Lung (tissue), 12 donors: Measurements from ENCODE around the gene RPP14. TPM values are rescaled to one million over a fixed set of nuclear protein-coding genes. Genes with fewer than 3 reads are reported as not detected.

Experiments used
- ATAC-seq: fragments of 200-7000 bp; cut with Tn5 transposase; one replicate; pipeline ENCODE4 v1.9.1; 2020; ENCODE audit warnings: moderate number of reproducible peaks; ENCODE audit not compliant: insufficient read depth, low FRiP score
- DNase-seq, 3 donors: peaks; one replicate each; pipeline ENCODE4 v3.0.0-alpha.2; 2013 to 2017
- H3K27ac ChIP-seq, 2 donors: one replicate each; pipeline ENCODE4 v1.5.1; 2013; ENCODE audit warnings: mild to moderate bottlenecking in 2 of 2, moderate library complexity in 2 of 2, control low read depth in 1 of 2, inconsistent platforms in 1 of 2, low read depth in 1 of 2, low read length in 1 of 2
- H3K27me3 ChIP-seq, 3 donors: one replicate each; pipeline ENCODE4 v1.5.1; 2013; ENCODE audit warnings: low read length in 2 of 3; ENCODE audit not compliant: control insufficient read depth in 3 of 3, insufficient read depth in 3 of 3
- H3K36me3 ChIP-seq, 4 donors: one replicate each; pipeline ENCODE4 v1.5.1; 2013; ENCODE audit warnings: low read length in 4 of 4, mild to moderate bottlenecking in 1 of 4, moderate library complexity in 1 of 4; ENCODE audit not compliant: control insufficient read depth in 4 of 4, insufficient read depth in 4 of 4
- H3K4me1 ChIP-seq, 5 donors: one replicate each; pipeline ENCODE4 v1.5.1; 2013; ENCODE audit warnings: low read length in 5 of 5, mild to moderate bottlenecking in 2 of 5, moderate library complexity in 1 of 5; ENCODE audit not compliant: control insufficient read depth in 5 of 5, insufficient read depth in 5 of 5
- H3K4me3 ChIP-seq: one replicate; pipeline ENCODE4 v1.5.1; 2013; ENCODE audit warnings: mild to moderate bottlenecking, control low read depth, moderate library complexity
- H3K9ac ChIP-seq, 2 donors: one replicate each; pipeline ENCODE4 v1.5.1; 2013; ENCODE audit warnings: low read length in 2 of 2, control low read depth in 1 of 2; ENCODE audit not compliant: insufficient read depth in 1 of 2
- H3K9me3 ChIP-seq, 4 donors: one replicate each; pipeline ENCODE4 v1.5.1; 2013; ENCODE audit warnings: low read length in 3 of 4, mild to moderate bottlenecking in 1 of 4, moderate library complexity in 1 of 4; ENCODE audit not compliant: control insufficient read depth in 4 of 4, insufficient read depth in 3 of 4
- WGBS, 2 donors: extraction: QIAGEN DNeasy Blood & Tissue Kit; methylation state at CpG; one replicate each; pipeline ENCODE4 v1.1.7; 2013; 5-methylcytosine and 5-hydroxymethylcytosine counted together
- polyA plus RNA-seq, 2 donors: library from polyadenylated mRNA; stranded (reverse); fragments of 200-250 nt; gene quantifications; one replicate each; pipeline ENCODE4 v1.2.1, GENCODE V29; 2013
- total RNA-seq, 2 donors: library from RNA; depleted of rRNA in 1 of 2; stranded (reverse); fragments of >200 nt in 1 of 2; gene quantifications; one replicate each; pipeline ENCODE4 v1.2.1, GENCODE V29; 2014 to 2021
- TF ChIP-seq, protein P1 (sequence below): IDR thresholded peaks from 2 replicates; pipeline ENCODE4 v1.5.1; 2012; ENCODE audit warnings: mild to moderate bottlenecking; ENCODE audit errors: control extremely low read depth, extremely low read depth
- donor health status: control.
- donor health status: control.
- donor health status: Bipolar disorder and iron deficiency.
- donor health status: healthy.
- donor health status: DM: yes; HTN: yes; CAD: no.

The RPP14 gene
- total and polyA plus RNA-seq, 4 donors: 6.8 to 14.2 (median 10.8) TPM

DNA sequence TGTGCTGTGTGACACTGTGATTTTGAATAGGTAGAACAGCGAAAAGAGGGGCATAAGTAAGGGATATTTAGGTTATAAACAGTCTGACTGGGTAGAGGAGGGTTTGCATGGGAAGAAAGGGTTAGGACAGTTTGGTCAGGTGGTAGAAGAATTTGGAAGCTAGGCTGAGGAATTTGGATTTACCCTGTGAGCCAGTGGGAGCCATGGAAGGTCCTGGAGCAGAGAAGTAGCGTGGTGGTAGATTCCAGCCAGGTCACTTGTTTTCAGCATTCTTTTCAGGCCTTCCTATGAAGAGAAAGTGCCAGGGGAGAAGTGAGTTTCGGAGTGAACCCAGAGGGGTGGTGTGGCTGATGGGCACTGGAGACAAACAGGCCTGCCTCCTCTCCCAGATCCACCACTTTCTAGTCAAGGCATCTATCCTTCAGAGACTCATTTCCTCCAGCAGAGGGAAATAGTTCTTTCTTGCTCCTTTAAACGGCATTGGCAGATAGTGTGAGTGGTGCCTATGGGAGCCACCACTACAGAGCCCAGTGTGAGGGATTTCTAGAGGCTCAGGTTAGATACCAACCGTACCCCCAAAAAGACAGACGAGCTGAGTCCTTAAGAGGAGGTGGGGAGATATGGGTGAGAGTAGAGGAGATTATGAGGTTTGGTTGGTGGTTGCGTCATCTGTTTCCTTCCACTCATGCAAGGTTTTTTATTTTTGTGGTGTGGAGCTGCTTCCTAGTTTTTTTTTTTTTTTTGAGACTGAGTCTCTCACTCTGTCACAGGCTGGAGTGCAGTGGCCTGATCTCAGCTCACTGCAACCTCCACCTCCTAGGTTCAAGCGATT lies 47.9 kb downstream of the RPP14 start:
- H3K27me3 ChIP-seq: no peaks in the 10 kb centered on the region
- TF ChIP-seq, protein P1, sequence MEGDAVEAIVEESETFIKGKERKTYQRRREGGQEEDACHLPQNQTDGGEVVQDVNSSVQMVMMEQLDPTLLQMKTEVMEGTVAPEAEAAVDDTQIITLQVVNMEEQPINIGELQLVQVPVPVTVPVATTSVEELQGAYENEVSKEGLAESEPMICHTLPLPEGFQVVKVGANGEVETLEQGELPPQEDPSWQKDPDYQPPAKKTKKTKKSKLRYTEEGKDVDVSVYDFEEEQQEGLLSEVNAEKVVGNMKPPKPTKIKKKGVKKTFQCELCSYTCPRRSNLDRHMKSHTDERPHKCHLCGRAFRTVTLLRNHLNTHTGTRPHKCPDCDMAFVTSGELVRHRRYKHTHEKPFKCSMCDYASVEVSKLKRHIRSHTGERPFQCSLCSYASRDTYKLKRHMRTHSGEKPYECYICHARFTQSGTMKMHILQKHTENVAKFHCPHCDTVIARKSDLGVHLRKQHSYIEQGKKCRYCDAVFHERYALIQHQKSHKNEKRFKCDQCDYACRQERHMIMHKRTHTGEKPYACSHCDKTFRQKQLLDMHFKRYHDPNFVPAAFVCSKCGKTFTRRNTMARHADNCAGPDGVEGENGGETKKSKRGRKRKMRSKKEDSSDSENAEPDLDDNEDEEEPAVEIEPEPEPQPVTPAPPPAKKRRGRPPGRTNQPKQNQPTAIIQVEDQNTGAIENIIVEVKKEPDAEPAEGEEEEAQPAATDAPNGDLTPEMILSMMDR: no peak
- peak overlapping the region in 1 of 2 donors; percentile 45 for H3K27ac ChIP-seq
- H3K4me1 ChIP-seq: peaks cover 0 to 11% (median 7%) of the 10 kb centered on the region in 5 donors
- no peaks in the 10 kb centered on the region for H3K36me3 ChIP-seq
- peak; percentile 64 for ATAC-seq
- no peak overlapping the region for H3K4me3 ChIP-seq
- no peak overlapping the region for H3K9ac ChIP-seq
- peak in 1 of 3 donors; percentile 22 for DNase-seq
- no peaks in the 10 kb centered on the region for H3K9me3 ChIP-seq
- WGBS, 2 donors: 44 to 71% methylated on average over 8 of the region's 8 CpGs

DNA sequence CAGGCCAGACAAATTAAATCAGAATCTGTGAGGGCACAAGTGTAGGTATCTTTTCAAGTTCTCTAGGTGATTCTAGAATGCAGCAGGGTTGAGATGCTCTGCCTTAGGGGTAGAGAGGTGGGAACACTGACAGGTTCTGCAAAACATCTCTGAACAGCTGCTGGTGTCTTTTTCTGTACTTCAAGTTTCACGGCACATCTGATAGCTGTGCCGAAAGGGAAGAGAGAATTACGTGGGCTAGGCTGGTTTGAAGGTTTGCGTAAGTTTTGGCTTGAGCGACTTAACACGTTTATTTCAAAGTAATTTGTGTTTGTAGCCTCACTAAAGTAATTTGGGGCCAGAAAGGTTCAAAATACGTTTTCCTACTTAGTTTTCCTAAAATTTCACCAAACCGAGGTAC lies 49.1 kb downstream of the RPP14 start:
- DNase-seq (no peak), ATAC-seq (no peak)
- Histone ChIP-seq H3K9ac (no peak overlapping the region), H3K4me1 (peaks cover 0 to 12% (median 5%) of the 10 kb centered on the region in 5 donors), H3K36me3 (no peaks in the 10 kb centered on the region), H3K27ac (no peak overlapping the region), H3K9me3 (no peaks in the 10 kb centered on the region), H3K27me3 (no peaks in the 10 kb centered on the region), H3K4me3 (no peak overlapping the region)
- 45 to 79% methylated on average over 8 of the region's 8 CpGs for WGBS, 2 donors
- TF ChIP-seq, protein P1: no peak

DNA sequence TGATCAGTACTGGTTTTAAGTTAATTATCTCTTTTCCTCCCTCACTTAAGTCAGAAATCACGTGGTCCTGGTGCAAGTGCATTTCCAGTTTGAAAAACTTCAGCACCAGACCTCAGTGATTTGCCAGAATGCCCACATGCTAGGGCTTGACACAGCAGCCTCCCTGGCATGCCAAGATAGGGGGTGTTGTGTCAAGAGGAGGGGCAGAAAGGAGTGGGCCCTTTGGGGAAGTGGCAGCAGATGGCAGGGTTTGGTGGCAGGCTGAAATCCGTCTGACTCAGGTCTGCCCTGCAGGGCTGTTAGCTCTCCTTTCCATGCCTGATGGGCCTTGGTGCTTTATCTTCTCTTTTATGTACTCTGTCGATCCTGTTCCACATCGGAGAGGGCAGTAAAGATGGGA lies 50.0 kb downstream of the RPP14 start:
- no peak for DNase-seq
- Histone ChIP-seq H3K27me3 (no peaks in the 10 kb centered on the region), H3K27ac (no peak overlapping the region), H3K36me3 (no peaks in the 10 kb centered on the region), H3K9ac (no peak overlapping the region), H3K4me1 (peaks cover 0 to 12% (median 0%) of the 10 kb centered on the region in 5 donors), H3K4me3 (no peak overlapping the region), H3K9me3 (no peaks in the 10 kb centered on the region)
- TF ChIP-seq, protein P1: no peak
- ATAC-seq: no peak
- WGBS, 2 donors: 34 to 59% methylated on average over 4 of the region's 4 CpGs
